PC-9 (cell line): ENCODE data around the gene DNAI1. TPM values are rescaled to one million over a fixed set of nuclear protein-coding genes. Genes with fewer than 3 reads are reported as not detected.

Experiments used
- BruUV-seq: library from RNA; stranded (reverse); fragments of 400-500 nt; replicated peaks from 2 replicates; lab custom pipeline; 2021; lab: Mats Ljungman, UMichigan
- CTCF ChIA-PET: fragments of 300-600 bp; sonication (Branson Sonifier 250); formaldehyde crosslinking; loops from one replicate; lab custom pipeline; 2022; ENCODE audit warnings: antibody characterized with exemption; lab: Charles Lee
- POLR2A ChIA-PET: fragments of 300-600 bp; sonication (Branson Sonifier 250); formaldehyde crosslinking; loops from one replicate; lab custom pipeline; 2022; ENCODE audit warnings: antibody characterized with exemption; ENCODE audit not compliant: unreplicated experiment; lab: Charles Lee
- DNase-seq, 2 experiments: peaks; one replicate each; pipeline versions ENCODE4 v3.0.0 to v3.0.0-alpha.2; 2015 to 2022; ENCODE audit warnings: mixed read lengths in 1 of 2
- H2AFZ ChIP-seq: fragments of 200-600 bp; sonication (generic); 2 replicates; pipeline ENCODE4 v1.8.1; 2017; ENCODE audit warnings: antibody characterized with exemption
- H3F3A ChIP-seq: fragments of 200-600 bp; sonication (generic); 2 replicates; pipeline ENCODE4 v1.8.1; 2017; ENCODE audit warnings: antibody characterized with exemption, mild to moderate bottlenecking, low read depth; ENCODE audit not compliant: insufficient read depth
- H3K27ac ChIP-seq: fragments of 200-600 bp; sonication (generic); 2 replicates; pipeline ENCODE4 v1.6.1; 2016; ENCODE audit warnings: mixed run types
- H3K27me3 ChIP-seq: fragments of 200-600 bp; sonication (generic); 2 replicates; pipeline ENCODE4 v1.6.1; 2016; ENCODE audit warnings: low read depth, mixed run types; ENCODE audit not compliant: insufficient read depth
- H3K36me3 ChIP-seq: fragments of 200-600 bp; sonication (generic); 2 replicates; pipeline ENCODE4 v1.6.1; 2016; ENCODE audit warnings: low read depth, mixed run types
- H3K4me1 ChIP-seq: fragments of 200-600 bp; sonication (generic); replicated peaks from 2 replicates; pipeline ENCODE4 v1.6.1; 2016; ENCODE audit warnings: mixed run types; ENCODE audit not compliant: insufficient read depth
- H3K4me2 ChIP-seq: fragments of 200-600 bp; sonication (generic); 2 replicates; pipeline ENCODE4 v1.6.1; 2017; ENCODE audit warnings: mixed run types
- H3K4me3 ChIP-seq: fragments of 200-600 bp; sonication (generic); 2 replicates; pipeline ENCODE4 v1.6.1; 2016; ENCODE audit warnings: mixed run types
- H3K79me2 ChIP-seq: fragments of 200-600 bp; sonication (generic); 2 replicates; pipeline ENCODE4 v1.6.1; 2017; ENCODE audit warnings: low read depth, mixed run types
- H3K9me2 ChIP-seq: fragments of 200-600 bp; sonication (generic); 2 replicates; pipeline ENCODE4 v1.8.1; 2017; ENCODE audit warnings: mild to moderate bottlenecking; ENCODE audit not compliant: insufficient read depth
- H3K9me3 ChIP-seq: fragments of 200-600 bp; sonication (generic); 2 replicates; pipeline ENCODE4 v1.8.1; 2016; ENCODE audit warnings: low read depth; ENCODE audit not compliant: insufficient read depth
- H4K20me1 ChIP-seq: fragments of 200-600 bp; sonication (generic); 2 replicates; pipeline ENCODE4 v1.8.1; 2017; ENCODE audit not compliant: insufficient read depth
- EZH2 ChIP-seq: fragments of 200-600 bp; sonication (generic); IDR thresholded peaks from 2 replicates; pipeline ENCODE4 v1.8.0; 2017; ENCODE audit warnings: antibody characterized with exemption, low read depth
- intact Hi-C: fragments of 100-400 bp; cut with micrococcal nuclease; formaldehyde crosslinking; loops from one replicate; pipeline ENCODE4 v1.10.0; 2022; ENCODE audit not compliant: unreplicated experiment
- total RNA-seq: library from RNA; stranded (reverse); gene quantifications from 2 replicates; pipeline ENCODE4 v1.2.3, GENCODE V29; 2021
- TF ChIP-seq, protein P1 (sequence below): fragments of 200-600 bp; sonication (generic); conservative IDR thresholded peaks from 2 replicates; pipeline ENCODE4 v1.6.1; 2017; ENCODE audit warnings: mixed run types, antibody characterized with exemption, mild to moderate bottlenecking, moderate library complexity

DNAI1 gene
- total RNA-seq, 1 experiment from 2014 or later: 1.6 TPM

DNA sequence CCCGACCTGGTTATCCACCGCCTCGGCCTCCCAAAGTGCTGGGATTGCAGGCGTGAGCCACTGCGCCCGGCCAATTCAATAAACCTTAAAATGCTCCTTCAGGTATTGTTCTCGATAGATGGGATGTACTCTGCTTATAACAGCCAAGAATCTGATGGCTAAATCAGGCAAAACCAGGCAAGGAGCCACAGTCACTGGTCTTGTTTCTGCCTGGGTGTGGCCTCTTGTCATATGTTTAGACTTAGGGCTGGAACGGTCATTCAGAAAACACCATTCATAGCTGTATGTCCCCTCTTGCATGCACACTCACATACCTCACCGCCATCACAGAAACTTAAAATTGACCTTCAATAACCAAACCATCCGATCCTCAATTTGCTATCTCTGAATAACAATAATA is 8.0 kb upstream of the DNAI1 start:
- DNase-seq: no peak
- Histone ChIP-seq H3F3A (peaks cover 20% of the 10 kb centered on the region; the same call in 1 of the 2 replicates), H3K4me1 (peaks cover 26% of the 10 kb centered on the region), H3K9me3 (no peaks in the 10 kb centered on the region), H3K79me2 (peaks cover 52% of the 10 kb centered on the region), H3K27ac (peak overlapping the region; percentile 50; the same call in 1 of the 2 replicates), H3K27me3 (no peaks in the 10 kb centered on the region), H3K4me3 (no peak overlapping the region), H3K4me2 (peak overlapping the region; percentile 47), H2AFZ (no peak overlapping the region), H3K9me2 (no peaks in the 10 kb centered on the region), H3K36me3 (no peaks in the 10 kb centered on the region), H4K20me1 (no peaks in the 10 kb centered on the region)
- CTCF ChIA-PET: interaction anchor here (1.0 kb wide), 1 partner anchor 46 kb away, joined by 3 read pairs; no protein-coding TSS in a partner anchor
- intact Hi-C loops: no loop called here
- POLR2A ChIA-PET: no interaction called here
- TF ChIP-seq EZH2: no peak
- TF ChIP-seq, protein P1, sequence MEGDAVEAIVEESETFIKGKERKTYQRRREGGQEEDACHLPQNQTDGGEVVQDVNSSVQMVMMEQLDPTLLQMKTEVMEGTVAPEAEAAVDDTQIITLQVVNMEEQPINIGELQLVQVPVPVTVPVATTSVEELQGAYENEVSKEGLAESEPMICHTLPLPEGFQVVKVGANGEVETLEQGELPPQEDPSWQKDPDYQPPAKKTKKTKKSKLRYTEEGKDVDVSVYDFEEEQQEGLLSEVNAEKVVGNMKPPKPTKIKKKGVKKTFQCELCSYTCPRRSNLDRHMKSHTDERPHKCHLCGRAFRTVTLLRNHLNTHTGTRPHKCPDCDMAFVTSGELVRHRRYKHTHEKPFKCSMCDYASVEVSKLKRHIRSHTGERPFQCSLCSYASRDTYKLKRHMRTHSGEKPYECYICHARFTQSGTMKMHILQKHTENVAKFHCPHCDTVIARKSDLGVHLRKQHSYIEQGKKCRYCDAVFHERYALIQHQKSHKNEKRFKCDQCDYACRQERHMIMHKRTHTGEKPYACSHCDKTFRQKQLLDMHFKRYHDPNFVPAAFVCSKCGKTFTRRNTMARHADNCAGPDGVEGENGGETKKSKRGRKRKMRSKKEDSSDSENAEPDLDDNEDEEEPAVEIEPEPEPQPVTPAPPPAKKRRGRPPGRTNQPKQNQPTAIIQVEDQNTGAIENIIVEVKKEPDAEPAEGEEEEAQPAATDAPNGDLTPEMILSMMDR: no peak
- BruUV-seq: no TSS peak

DNA sequence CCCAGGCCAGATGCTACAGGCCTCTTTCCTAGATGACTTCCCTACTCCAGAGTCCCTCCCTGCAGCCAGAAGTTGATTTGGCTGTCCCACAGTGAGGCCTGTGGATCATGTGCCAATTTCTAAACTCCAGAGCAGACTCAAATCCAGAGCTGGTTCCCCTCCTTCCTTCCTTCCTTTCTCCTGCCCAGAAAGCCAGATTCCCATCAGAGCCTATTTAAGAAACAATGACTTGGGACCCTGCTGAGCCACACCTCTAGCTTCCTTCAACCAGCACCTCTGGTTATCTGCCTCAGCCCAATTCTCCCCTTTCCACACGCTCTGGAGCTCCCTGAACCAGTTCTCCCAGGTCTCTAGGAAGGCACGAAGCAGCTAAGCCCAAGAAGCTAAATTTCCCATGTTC is 7.5 kb upstream of the DNAI1 start:
- no peaks in the 10 kb centered on the region for H3K9me2 ChIP-seq
- peak overlapping the region; percentile 47 for H3K4me2 ChIP-seq
- BruUV-seq: no TSS peak
- no peak for DNase-seq
- H3K27ac ChIP-seq: peak overlapping the region; percentile 50
- peaks cover 57% of the 10 kb centered on the region for H3K79me2 ChIP-seq
- POLR2A ChIA-PET: no interaction called here
- H3F3A ChIP-seq: peaks cover 20% of the 10 kb centered on the region; the same call in 1 of the 2 replicates
- 0 out of 2 replicates have a peak overlapping the region, but pooled peaks have one; percentile 33 for H2AFZ ChIP-seq
- no peaks in the 10 kb centered on the region for H3K36me3 ChIP-seq
- no peak for TF ChIP-seq EZH2
- TF ChIP-seq, protein P1: no peak
- no peaks in the 10 kb centered on the region for H3K9me3 ChIP-seq
- CTCF ChIA-PET: interaction anchor here (1.0 to 1.3 kb wide), 2 partner anchors 10 to 46 kb away, joined by 3 read pairs; no protein-coding TSS in a partner anchor
- H3K27me3 ChIP-seq: no peaks in the 10 kb centered on the region
- H4K20me1 ChIP-seq: no peaks in the 10 kb centered on the region
- intact Hi-C loops: no loop called here
- no peak overlapping the region for H3K4me3 ChIP-seq
- peaks cover 26% of the 10 kb centered on the region for H3K4me1 ChIP-seq

DNA sequence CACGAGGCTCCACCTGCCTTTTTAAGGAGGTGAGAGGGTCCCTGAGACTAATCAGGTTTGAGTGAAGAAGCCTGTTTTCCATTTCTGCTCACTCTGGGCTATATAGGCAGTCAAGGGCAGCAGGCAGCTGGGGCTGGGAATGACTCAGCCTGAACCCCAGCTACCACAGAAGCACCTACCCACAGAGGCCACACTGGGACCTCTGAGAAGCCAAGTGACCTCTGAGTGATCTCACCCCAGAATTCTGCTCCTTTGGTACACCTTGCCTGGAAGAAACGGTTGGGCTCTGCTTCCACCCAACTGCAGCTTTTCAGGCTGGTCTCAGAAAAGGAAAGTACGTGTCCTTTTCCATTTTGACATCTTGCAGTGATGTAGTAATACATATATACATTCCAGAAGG is 7.1 kb upstream of the DNAI1 start:
- Histone ChIP-seq H3K4me3 (no peak overlapping the region), H3F3A (peaks cover 20% of the 10 kb centered on the region; the same call in 1 of the 2 replicates), H3K4me2 (peak overlapping the region; percentile 47), H2AFZ (0 out of 2 replicates have a peak overlapping the region, but pooled peaks have one; percentile 33), H3K27ac (peak overlapping the region; percentile 50), H3K9me2 (no peaks in the 10 kb centered on the region), H3K4me1 (peaks cover 26% of the 10 kb centered on the region), H4K20me1 (no peaks in the 10 kb centered on the region), H3K9me3 (no peaks in the 10 kb centered on the region), H3K27me3 (no peaks in the 10 kb centered on the region), H3K79me2 (peaks cover 61% of the 10 kb centered on the region), H3K36me3 (no peaks in the 10 kb centered on the region)
- BruUV-seq: no TSS peak
- intact Hi-C loops: no loop called here
- CTCF ChIA-PET: interaction anchor here (1.0 to 1.3 kb wide), 2 partner anchors 10 to 46 kb away, joined by 3 read pairs; no protein-coding TSS in a partner anchor
- no peak for TF ChIP-seq EZH2
- TF ChIP-seq, protein P1: no peak
- POLR2A ChIA-PET: no interaction called here
- DNase-seq: peak; percentile 37 to 52
